PC-9 (cell line): ENCODE measurements around the gene GFM2.

Source experiments
- EZH2 ChIP-seq: fragments of 200-600 bp; sonication (generic); IDR thresholded peaks from 2 replicates; pipeline ENCODE4 v1.8.0; 2017; ENCODE audit warnings: antibody characterized with exemption, low read depth
- TF ChIP-seq, protein P1 (sequence below): fragments of 200-600 bp; sonication (generic); conservative IDR thresholded peaks from 2 replicates; pipeline ENCODE4 v1.6.1; 2017; ENCODE audit warnings: mixed run types, antibody characterized with exemption, mild to moderate bottlenecking, moderate library complexity

DNA sequence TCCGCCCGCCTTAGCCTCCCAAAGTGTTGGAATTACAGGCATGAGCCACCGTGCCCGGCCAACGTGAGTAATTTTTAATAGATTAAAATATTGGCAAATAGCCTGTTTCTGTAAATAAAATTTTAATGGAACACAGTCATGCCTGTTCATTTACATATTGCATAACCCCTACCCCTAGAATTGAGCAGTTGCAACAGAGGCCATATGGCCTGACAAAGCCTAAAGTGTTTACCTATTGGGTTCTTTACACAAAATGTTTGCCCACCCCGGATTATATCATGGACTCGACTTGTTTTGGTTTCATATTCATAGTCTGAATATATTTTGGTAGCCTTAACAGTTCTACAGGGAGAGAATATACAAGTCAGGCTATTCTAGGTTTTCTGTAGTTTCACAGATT lies 5.4 kb upstream of the GFM2 start:
- TF ChIP-seq, protein P1, sequence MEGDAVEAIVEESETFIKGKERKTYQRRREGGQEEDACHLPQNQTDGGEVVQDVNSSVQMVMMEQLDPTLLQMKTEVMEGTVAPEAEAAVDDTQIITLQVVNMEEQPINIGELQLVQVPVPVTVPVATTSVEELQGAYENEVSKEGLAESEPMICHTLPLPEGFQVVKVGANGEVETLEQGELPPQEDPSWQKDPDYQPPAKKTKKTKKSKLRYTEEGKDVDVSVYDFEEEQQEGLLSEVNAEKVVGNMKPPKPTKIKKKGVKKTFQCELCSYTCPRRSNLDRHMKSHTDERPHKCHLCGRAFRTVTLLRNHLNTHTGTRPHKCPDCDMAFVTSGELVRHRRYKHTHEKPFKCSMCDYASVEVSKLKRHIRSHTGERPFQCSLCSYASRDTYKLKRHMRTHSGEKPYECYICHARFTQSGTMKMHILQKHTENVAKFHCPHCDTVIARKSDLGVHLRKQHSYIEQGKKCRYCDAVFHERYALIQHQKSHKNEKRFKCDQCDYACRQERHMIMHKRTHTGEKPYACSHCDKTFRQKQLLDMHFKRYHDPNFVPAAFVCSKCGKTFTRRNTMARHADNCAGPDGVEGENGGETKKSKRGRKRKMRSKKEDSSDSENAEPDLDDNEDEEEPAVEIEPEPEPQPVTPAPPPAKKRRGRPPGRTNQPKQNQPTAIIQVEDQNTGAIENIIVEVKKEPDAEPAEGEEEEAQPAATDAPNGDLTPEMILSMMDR, result no peak
- no peak for TF ChIP-seq EZH2
